ENCODE data around the gene GPR61.

DNA sequence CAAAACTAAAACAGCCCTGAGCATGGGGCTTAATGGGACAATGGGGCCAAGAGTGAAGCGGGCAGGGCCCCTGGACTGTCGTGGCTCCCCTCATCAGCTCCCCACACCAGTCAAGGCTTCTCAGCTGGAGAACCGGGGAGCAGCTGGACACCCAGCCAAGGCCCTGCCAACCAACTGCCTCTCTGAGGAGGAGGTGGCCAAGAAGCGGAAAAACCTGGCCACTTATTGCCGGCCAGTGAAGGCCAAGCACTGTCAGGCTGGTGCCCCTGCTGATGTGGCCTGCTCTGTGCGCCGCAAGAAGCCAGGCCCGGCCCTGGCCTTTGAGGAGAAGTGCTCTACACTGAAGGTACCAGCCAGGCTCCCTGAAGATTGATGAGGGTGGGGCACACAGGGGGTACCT lies 48.3 kb upstream of the GPR61 start:
- TF ChIP-seq NFIC (IDR thresholded peaks at IDR 0.05) (no peak), POLR2AphosphoS5 (IDR thresholded peaks at IDR 0.05; ENCODE audit: control insufficient read depth, insufficient read depth, low read depth, low read length) (no peak), BRD4 (IDR thresholded peaks at IDR 0.05) (no peak), ATF3 (IDR thresholded peaks at IDR 0.05) (no peak), ATF3 (CRISPR knock-in tag; conservative IDR thresholded peaks at IDR 0.05) (no peak), STAT5B (CRISPR knock-in tag; IDR thresholded peaks at IDR 0.05) (no peak), ELF1 (tag; IDR thresholded peaks at IDR 0.05) (no peak), POLR2A (conservative IDR thresholded peaks at IDR 0.05) (no peak), RAD51 (IDR thresholded peaks at IDR 0.05; ENCODE audit: borderline replicate concordance, low read depth) (no peak), FOSL1 (tag; conservative IDR thresholded peaks at IDR 0.05) (no peak), TAF1 (IDR thresholded peaks at IDR 0.05; ENCODE audit: control insufficient read depth, extremely low read depth, insufficient read depth, low read length, severe bottlenecking) (no peak), RAD21 (CRISPR knock-in tag; conservative IDR thresholded peaks at IDR 0.05 in 1 of 2, IDR thresholded peaks at IDR 0.05 in 1 of 2) (no peak), FOXA3 (CRISPR knock-in tag; conservative IDR thresholded peaks at IDR 0.05 in 1 of 2, IDR thresholded peaks at IDR 0.05 in 1 of 2) (no peak), EP300 (IDR thresholded peaks at IDR 0.05; ENCODE audit: low read length) (no peak)
- TF ChIP-seq, protein P1, sequence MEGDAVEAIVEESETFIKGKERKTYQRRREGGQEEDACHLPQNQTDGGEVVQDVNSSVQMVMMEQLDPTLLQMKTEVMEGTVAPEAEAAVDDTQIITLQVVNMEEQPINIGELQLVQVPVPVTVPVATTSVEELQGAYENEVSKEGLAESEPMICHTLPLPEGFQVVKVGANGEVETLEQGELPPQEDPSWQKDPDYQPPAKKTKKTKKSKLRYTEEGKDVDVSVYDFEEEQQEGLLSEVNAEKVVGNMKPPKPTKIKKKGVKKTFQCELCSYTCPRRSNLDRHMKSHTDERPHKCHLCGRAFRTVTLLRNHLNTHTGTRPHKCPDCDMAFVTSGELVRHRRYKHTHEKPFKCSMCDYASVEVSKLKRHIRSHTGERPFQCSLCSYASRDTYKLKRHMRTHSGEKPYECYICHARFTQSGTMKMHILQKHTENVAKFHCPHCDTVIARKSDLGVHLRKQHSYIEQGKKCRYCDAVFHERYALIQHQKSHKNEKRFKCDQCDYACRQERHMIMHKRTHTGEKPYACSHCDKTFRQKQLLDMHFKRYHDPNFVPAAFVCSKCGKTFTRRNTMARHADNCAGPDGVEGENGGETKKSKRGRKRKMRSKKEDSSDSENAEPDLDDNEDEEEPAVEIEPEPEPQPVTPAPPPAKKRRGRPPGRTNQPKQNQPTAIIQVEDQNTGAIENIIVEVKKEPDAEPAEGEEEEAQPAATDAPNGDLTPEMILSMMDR (IDR thresholded peaks at IDR 0.05 in 2 of 3, conservative IDR thresholded peaks at IDR 0.05 in 1 of 3; ENCODE audit: insufficient read depth in 2 of 3, low read depth in 1 of 3, low read length in 3 of 3) = no peak

Measured in K562 (cell line).